GM18861 (cell line): Measurements from ENCODE around the gene ATP4B.

Experiments used
- ATAC-seq: cut with Tn5 transposase; IDR thresholded peaks from one replicate; pipeline ENCODE4 v1.9.1; 2021; ENCODE audit not compliant: unreplicated experiment

Gene ATP4B

DNA sequence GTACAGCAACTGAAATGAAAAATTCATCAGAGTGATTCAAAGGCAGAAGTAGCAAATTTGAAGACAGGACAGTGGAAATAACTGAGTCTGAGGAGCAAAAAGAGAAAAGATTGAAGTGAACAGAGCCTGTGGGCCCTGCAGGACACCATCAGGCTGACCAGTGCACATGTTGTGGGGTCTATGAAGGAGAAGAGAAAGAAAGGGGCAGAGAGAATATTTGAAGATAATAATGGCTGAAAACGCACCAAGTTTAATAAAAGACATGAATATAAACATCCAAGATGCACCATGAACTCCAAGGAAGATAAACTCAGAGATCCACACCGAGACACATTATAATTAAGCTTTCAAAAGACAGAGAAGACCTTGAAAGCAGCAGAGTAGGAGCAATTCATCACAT, 15.4 kb downstream of the ATP4B start:
- ATAC-seq: no peak

DNA sequence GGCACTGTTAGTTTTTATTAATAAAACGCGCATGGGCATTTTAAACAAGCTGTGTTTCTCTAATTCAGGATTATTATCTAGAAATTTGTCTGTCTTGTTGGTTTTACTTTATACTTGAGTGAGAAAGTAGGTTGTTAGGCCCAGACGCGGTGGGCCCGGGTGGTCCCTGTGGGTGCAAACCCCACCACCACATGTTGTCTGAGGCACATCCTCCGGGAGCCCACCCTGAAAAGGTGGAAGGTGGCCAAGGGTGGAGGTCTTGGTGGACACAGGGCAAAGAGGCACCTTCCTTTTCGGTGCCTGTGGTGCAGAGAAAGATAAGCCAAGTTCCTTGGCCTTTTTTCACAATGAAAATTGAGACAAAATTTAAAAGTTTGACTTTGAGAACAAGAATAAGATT, 16.6 kb downstream of the ATP4B start:
- ATAC-seq: no peak

DNA sequence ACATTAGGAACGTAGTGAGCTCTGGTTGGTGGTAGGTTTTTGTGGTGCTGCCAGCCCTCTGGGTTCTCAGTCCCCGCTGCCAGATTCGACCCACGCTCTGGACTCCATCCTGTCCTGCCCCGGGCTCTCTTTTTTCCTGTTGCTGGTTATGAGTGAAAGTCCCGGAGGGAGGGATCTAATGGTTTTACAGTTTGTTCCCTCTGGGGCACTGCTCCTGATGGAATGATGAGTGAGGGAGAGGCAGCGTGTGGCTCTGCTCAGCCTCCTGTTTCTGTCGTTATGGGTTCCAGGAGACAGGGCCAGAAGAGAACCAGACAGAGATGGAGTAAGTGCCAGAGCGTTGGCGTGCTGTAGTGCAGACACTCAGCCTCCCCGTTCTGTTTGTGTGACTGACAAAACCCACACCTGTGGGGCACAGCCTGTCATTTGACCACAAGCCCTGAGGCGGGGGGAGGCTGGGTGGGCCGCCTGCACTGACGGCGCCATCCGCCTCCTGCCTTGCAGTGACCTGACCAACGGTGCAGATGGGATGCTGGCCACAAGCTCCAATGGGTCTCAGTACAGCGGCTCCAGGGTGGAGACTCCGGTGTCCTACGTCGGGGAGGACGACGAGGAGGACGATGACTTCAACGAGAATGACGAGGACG, 18.3 kb downstream of the ATP4B start:
- no peak for ATAC-seq

DNA sequence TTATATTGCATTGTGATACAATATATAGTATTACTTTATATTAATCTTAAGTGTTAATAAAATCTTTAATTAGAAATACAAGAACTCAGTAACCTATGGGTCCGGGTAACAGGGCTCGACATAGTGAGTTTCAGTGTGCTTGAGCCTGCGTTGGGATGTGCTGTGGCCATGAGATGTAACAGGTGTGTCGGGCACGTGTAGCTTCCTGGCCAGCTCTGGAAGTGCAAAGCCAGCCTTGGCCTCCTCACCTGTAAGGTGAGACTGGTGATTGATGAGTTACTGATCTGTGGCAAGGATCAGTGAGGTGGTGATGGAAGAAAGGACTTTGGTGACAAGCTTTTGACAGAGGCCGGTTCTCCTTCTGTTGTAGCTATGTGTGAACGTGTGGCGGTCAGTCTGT, 19.2 kb downstream of the ATP4B start:
- no peak for ATAC-seq

DNA sequence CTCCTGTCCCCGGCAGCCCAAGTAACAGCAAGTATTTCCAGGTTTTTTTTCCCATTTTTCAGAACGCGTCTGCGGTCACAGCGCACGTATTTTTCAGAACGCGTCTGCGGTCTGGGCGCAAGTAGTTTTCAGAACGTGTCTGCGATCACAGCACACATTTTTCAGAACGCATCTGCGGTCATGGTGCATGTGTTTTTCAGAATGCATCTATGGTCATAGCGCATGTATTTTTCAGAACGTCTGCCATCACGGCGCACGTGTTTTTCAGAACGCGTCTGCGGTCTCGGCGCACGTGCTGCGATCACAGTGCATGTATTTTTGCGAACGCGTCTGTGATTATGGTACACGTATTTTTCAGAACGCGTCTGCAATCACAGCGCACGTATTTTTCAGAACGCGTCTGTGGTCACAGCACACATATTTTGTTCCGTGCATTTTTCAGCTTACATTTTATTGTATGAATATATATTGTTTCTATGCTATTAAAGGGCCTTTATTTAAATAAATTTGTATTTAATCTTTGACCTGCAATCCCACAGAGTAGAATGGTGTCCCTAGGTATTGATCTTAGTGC, 19.7 kb downstream of the ATP4B start:
- ATAC-seq: no peak

DNA sequence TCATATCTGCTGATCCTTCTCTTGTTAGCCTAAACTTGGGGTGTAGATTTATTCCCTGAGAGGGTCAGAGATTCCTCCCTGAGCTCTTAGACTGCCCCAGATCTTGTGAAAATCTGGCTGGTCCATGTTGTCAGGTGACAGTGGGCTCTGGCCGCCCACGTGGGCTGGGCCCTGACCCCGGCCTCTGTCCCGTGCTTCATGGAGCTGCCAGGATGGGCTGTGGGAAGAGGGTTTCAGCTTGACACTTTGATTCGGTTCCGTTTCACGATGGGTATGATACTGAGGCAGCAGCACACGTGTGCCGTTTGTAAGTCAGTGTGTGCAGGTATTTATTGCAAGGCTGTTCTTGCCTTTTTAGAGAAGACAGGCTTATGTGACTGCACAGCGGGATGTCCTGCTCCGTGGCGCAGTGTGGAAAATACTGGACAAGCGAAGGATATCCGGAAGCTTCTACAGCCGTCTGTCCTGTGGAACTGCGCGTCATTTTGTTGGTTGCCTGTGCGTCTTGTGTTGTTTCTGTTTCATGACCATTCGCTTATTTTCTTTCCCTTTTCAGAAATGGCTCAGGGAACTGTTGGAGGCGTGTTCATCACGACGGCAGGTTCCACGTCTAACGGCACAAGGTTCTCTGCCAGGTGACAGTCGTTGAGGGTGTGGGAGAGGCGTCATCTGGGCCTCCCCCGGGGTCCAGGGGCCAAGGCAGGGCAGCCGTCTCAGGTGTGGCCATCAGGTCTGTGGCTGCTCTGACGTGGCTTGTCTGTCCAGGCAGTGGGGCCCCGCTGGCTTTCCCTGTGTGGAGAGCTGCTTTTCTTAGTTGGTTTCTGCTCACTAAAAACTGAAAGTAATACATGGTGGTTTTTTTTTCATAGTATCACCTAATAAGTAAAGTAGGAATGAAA, 20.5 kb downstream of the ATP4B start:
- ATAC-seq: no peak

DNA sequence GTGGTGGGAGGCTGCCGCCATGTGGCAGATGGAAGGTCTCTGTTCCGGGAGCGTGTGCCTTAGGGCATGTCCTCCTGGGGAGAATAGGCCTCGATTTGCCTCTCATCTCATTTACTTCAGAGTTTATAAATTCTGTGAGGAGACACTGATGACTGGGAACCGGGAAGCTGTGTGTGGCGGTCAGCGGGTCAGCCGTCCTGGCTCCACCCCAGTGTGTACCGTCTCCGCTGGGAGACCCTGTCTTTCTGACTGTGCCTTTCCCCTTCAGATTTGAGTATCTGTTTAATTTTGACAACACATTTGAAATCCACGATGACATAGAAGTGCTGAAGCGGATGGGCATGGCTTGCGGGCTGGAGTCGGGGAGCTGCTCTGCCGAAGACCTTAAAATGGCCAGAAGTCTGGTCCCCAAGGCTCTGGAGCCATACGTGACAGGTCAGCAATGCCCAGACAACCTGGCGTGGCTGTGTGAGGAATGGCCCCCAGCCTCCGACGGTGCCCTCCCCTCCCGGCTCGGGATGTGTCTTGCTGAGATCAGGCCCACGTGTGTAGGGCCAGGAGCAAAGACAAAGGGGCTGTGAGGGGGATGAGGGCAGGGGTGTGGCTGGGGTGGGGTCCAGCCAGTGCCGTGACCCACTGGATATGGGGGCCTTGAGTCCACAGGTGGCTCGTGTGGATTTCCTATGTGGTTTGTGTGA, 21.6 kb downstream of the ATP4B start:
- no peak for ATAC-seq

DNA sequence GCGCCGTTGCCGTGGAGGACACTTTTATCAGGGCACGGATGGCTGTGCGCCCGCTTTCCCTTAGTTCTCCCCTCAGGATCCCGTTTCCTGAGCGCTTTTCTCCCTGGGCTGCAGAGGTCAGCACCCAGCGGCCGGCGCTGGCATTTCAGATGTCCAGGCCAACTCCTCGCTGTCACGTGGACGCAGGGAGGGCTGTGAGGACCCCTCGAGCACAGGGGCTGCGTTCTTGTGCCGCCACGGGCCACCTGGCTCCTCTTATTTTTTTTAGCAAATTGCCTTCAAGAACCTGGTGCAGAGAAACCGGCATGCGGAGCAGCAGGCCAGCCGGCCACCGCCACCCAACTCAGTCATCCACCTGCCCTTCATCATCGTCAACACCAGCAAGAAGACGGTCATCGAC, 22.3 kb downstream of the ATP4B start:
- ATAC-seq: no peak

DNA sequence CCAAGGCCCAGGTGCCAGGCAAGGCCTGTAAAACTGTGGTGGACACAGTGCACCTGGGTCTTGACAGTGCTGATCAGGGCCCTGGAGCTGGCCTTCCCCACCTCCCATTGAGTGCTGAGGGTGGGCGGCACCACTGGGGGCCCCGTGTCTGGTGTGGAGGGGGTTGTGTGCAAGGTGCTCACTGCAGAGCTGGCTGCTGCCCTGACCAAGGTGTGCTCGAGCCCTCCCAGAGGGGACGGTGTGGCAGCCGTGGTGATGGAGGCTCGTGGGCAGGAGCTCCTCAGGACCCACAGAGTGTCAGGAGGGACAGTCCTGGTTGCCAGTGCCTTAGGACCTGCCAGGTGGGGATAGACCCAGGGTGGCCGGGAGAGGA, 23.0 kb downstream of the ATP4B start:
- no peak for ATAC-seq

DNA sequence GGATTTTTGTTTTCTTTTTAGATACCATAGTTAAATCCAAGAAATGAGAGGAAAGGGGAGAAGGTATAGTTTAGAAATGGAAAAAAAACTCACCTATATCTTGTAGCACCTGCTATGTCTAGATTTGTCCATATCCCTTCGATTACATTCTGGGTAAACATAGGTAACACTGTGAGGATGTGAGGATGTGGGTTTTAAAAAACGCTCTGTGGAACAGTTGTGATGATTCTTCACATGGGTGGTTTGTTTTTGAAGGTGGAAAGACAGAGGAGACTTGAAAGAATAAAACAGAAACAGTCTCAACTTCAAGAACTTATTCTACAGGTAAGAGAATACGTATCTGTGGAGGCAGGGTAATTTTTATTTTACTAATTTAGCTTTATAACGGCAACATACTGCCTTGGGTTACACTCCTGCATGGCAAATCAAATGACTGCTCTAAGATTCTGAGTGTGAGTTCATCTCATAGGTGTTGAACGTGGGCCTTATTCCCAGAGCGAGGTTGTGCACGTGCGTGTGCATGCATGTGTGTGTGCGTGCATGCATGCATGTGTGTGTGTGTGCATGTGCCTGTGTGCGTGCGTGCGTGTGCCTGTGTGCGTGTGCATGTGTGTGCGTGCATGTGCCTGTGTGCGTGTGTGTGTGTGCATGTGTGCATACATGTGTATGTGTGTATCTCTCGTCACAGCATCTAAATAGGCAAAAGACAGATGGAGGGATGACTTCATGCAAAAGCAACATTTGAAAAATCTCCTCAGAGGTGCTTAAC, 23.5 kb downstream of the ATP4B start:
- ATAC-seq: no peak

DNA sequence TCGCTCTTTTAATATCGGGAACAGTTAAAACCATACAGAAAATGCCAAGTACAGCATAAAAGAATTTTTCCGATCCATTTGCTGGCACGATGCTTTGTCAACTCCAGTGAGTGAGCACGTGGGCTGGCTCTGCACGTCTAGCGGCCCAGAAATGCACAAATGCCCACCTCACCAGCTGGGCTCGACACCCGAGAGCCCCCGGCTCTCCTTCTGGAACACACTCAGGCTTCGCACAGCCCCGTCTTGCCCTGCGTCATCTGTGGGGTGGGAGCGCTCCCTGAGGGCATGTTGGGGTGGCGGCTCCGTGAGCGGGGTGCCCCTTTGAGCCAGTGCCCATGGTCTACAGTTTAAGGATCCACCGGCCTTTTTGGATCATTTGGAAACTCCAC, 24.5 kb downstream of the ATP4B start:
- ATAC-seq: no peak

DNA sequence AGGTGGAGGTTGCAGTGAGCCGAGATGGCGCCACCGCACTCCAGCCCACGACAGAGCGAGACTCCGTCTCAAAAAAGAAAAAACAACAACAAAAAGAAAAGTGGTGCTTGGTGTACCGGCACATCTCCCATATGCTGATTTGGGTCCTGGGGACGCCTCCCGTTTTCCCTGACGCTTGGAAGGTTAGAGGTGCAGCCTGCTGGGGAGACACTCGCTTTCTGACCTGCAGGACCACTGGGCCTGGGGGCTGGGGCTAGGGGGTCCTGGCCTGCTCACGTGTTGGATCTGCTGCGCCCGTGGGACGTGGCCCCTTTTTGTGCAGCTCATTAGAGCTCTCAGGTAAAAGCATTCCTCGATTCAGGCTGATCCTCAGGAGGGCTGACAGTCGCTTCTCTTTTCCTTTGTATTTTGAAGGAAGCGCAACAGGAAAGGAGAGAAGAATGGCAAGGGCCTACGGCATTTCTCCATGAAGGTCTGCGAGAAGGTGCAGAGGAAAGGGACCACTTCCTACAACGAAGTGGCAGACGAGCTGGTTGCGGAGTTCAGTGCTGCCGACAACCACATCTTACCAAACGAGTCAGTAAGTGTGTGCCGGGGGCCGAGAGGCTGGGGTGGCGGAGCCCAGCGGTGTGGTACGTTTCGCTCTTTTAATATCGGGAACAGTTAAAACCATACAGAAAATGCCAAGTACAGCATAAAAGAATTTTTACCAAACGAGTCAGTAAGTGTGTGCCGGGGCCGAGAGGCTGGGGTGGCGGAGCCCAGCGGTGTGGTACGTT, 25.1 kb downstream of the ATP4B start:
- no peak for ATAC-seq

DNA sequence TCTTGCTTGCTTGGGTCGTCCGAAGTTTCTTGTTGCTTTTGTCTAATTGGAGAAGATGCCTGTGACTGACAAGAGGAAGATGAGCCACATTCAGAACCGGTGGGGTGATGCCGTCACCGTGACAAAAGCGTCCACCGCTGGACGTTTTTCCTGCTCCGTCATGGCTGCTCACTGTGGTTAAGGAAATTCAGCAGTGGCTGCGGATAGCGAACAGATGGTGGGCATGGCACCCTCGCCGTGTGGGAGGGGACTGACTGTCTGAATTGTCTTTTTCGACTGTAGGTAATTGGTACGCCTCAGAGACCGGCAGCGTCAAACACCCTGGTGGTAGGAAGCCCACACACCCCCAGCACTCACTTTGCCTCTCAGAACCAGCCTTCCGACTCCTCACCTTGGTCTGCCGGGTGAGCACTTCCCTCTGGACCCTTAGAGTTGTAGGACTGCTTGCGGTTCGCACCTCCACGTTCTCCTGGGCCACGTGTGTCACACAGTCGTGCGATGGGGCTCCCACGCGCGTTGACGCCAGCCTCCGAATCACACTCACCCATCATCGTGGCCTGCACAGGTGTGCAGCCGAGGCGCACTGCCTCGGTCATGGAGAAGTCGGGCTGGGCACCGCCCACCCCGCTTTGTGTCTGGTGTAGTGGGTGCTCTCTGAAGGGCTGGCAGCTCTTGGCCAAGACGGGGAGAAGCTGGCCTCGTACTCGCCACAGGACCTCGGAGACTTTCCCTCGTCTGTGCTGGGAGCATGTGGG, 26.5 kb downstream of the ATP4B start:
- no peak for ATAC-seq

DNA sequence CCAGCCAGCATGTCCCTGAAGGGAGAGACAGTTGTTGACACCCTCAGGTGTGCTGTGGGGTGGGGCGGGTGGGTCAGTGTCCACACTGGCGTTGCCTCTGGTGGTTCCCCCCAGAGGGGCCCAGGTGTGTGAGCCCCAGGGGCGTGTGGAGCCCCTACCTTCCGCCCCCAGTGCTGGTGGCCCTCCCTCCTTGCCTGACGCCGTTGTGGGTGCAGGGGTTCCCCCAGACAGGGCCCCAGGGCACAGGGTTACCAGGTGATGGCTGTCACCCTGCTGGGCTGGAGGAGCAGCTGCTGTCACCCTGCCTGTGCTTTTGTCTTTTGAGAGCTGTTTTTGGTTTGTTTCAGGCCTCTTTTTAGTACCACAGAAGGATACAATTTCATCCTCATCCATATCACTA, 27.2 kb downstream of the ATP4B start:
- ATAC-seq: no peak

DNA sequence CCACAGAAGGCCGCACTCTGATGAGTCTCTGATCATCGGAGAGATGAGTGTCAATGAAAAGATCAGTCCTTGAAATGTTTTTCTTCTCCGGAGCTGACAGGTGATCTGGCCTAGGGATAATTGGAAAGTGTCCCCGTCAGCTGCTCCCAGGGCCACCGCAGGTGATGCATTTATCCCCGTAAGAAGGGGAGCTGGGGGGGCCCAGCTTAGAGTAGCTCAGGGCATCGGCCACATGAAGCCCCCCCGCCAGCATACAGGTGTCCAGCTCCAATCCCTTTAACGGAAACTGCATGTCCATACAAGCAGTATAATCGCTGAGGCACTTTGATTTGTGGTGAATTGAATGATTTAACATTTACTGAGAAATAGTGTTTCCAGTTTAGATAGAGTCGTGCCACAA, 27.7 kb downstream of the ATP4B start:
- no peak for ATAC-seq

DNA sequence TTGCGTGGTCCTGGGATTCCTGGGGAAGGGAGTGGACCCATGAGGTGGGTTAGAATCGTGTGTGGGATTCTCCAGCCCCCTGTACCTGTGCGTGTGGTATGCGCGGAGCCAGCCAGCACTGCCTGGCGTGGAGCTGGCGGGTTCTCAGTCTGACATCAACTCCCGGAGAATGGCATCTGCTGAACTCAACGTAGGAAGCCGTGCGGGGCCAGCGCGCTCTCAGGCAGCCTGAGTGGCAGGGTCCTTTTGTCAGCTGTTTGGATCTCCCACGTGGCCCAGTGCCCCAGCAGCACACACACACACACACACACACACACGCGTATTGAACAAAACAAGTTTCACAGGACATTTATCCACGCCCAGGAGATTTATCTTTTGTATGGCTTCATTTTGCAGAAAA, 28.1 kb downstream of the ATP4B start:
- no peak for ATAC-seq

DNA sequence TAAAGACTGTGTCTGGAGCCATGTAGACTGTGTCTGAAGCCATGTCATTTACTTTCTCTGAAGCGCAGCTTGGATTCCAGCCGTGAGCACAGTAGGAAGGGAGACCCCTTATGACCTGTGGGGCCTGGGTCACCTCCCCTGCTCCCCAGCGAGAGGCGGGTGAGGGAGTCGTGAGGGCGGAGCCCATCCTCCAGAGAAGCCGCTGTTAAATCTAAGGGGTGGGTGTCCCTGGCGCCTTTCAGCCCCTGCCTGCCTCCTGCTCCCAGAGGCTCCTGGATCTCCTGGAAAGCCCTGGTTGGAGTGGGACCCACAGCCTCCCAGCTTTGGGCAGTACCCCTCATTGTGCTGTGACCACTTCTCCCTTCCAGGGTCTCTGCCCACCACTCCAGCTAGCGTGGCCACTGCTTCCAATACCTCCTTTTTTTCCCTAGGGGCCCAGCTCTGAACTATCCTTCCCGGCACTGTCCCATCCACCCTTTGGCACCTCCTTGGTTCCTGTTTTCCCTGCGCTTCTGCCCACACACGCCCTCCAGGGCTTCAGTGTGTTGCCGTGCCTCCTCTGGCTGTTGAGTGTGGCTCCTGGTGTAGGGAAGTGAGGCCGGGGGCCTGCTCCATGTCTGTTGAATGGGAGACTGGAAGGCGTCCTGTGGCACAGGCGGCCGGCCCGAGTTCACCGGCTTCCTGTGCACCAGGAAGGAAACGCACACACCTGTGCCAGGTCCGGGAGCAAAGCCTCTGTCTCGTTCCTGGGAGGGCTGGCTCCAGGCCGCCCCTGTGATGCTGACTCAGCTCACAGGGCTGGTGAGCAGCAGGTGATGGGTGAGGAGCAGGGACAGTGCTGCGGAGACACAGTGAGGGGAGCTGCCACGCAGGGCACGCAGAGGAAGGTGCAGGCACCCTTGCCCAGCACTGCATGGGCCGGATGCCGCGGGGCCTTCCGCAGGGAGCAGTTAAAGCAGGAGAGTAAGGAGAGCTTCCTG, 29.4 kb downstream of the ATP4B start:
- ATAC-seq: no peak

DNA sequence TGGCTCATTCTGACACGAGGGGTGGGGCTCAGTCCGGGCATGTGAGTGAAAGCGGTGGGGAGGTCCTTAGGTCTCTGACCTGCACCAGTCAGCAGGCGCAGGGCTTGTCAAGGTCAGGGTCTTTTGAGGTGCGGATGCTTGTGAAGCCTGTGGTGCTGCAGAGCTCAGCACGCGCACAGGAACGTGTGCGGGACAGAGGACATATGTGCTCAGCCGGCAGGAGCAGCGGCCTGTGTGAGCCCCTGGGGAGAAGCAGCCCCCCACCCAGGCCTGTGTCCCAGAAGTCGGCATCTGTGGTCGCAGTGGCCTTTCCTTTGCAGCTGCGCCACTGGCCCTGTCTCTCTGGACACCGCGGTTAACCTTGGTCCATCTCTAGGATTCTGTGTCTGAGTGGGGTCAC, 30.9 kb downstream of the ATP4B start:
- no peak for ATAC-seq
